GM23338 (cell line): ENCODE measurements around the gene ACOX3. TPM values are rescaled to one million over a fixed set of nuclear protein-coding genes. Genes with fewer than 3 reads are reported as not detected.

Source experiments
- ATAC-seq: fragments of 200-7000 bp; cut with Tn5 transposase; 3 replicates; pipeline ENCODE4 v1.9.1; 2020
- DNase-seq: peaks from one replicate; pipeline ENCODE4 v3.0.0-alpha.2; 2015; ENCODE audit warnings: low spot score
- H2AFZ ChIP-seq: fragments of 200-600 bp; sonication (generic); 2 replicates; pipeline ENCODE4 v1.8.0; 2016; ENCODE audit warnings: antibody characterized with exemption, mild to moderate bottlenecking, moderate library complexity
- H3F3A ChIP-seq: fragments of 200-600 bp; sonication (generic); replicated peaks from 2 replicates; pipeline ENCODE4 v1.8.0; 2017; ENCODE audit warnings: antibody characterized with exemption, mixed run types, low read depth
- H3K27ac ChIP-seq: fragments of 200-600 bp; sonication (generic); 2 replicates; pipeline ENCODE4 v1.6.1; 2016; ENCODE audit warnings: low read depth
- H3K27me3 ChIP-seq: fragments of 200-600 bp; sonication (generic); 2 replicates; pipeline ENCODE4 v1.8.0; 2016; ENCODE audit warnings: mild to moderate bottlenecking, mixed run types, moderate library complexity; ENCODE audit not compliant: insufficient read depth
- H3K36me3 ChIP-seq: fragments of 200-600 bp; sonication (generic); 2 replicates; pipeline ENCODE4 v1.8.0; 2016; ENCODE audit warnings: mild to moderate bottlenecking; ENCODE audit not compliant: insufficient read depth
- H3K4me1 ChIP-seq: fragments of 200-600 bp; sonication (generic); 2 replicates; pipeline ENCODE4 v1.8.0; 2016; ENCODE audit warnings: mild to moderate bottlenecking, moderate library complexity; ENCODE audit not compliant: insufficient read depth
- H3K4me2 ChIP-seq: fragments of 200-600 bp; sonication (generic); 2 replicates; pipeline ENCODE4 v1.7.1; 2017; ENCODE audit warnings: mixed run types
- H3K4me3 ChIP-seq: fragments of 200-600 bp; sonication (generic); 2 replicates; pipeline ENCODE4 v1.6.1; 2016; ENCODE audit warnings: mixed run types
- H3K79me2 ChIP-seq: fragments of 200-600 bp; sonication (generic); replicated peaks from 2 replicates; pipeline ENCODE4 v1.8.0; 2017; ENCODE audit warnings: mild to moderate bottlenecking; ENCODE audit not compliant: insufficient read depth
- H3K9me2 ChIP-seq: fragments of 200-600 bp; sonication (generic); 2 replicates; pipeline ENCODE4 v1.8.0; 2017; ENCODE audit not compliant: insufficient read depth
- H4K20me1 ChIP-seq: fragments of 200-600 bp; sonication (generic); replicated peaks from 2 replicates; pipeline ENCODE4 v1.8.0; 2017; ENCODE audit warnings: mild to moderate bottlenecking; ENCODE audit not compliant: insufficient read depth
- H3K27ac Mint-ChIP-seq: 2 replicates; pipeline ENCODE4 v1.8.0; 2020; ENCODE audit warnings: inconsistent platforms, mild to moderate bottlenecking, moderate library complexity, mixed read lengths
- H3K27me3 Mint-ChIP-seq: 3 replicates; pipeline ENCODE4 v1.8.0; 2022; ENCODE audit warnings: low read depth, mild to moderate bottlenecking, moderate library complexity, mixed read lengths, inconsistent platforms; ENCODE audit not compliant: insufficient read depth, poor library complexity
- H3K36me3 Mint-ChIP-seq: 3 replicates; pipeline ENCODE4 v1.8.0; 2021; ENCODE audit warnings: low read depth, mild to moderate bottlenecking, inconsistent platforms, moderate library complexity, mixed read lengths
- H3K4me1 Mint-ChIP-seq: 3 replicates; pipeline ENCODE4 v1.8.0; 2020; ENCODE audit warnings: mild to moderate bottlenecking, inconsistent platforms, mixed read lengths
- H3K4me3 Mint-ChIP-seq: 3 replicates; pipeline ENCODE4 v1.8.0; 2021; ENCODE audit warnings: moderate library complexity, mild to moderate bottlenecking, inconsistent platforms, mixed read lengths
- H3K9me3 Mint-ChIP-seq: 3 replicates; pipeline ENCODE4 v1.8.0; 2020; ENCODE audit warnings: moderate library complexity, mild to moderate bottlenecking, inconsistent platforms, mixed read lengths
- CREB1 ChIP-seq: fragments of 250-450 bp; sonication (Bioruptor Pico); IDR thresholded peaks from 2 replicates; pipeline ENCODE4 v1.5.0; 2020; ENCODE audit warnings: low read depth, mild to moderate bottlenecking, moderate library complexity
- EZH2 ChIP-seq: fragments of 200-600 bp; sonication (generic); IDR thresholded peaks from one replicate; pipeline ENCODE4 v1.8.0; 2017; ENCODE audit warnings: antibody characterized with exemption, mild to moderate bottlenecking, low read depth; ENCODE audit not compliant: unreplicated experiment
- EZH2phosphoT487 ChIP-seq: fragments of 200-600 bp; sonication (generic); IDR thresholded peaks from one replicate; pipeline ENCODE4 v1.8.1; 2018; ENCODE audit warnings: antibody characterized with exemption; ENCODE audit not compliant: unreplicated experiment
- JUNB ChIP-seq: IDR thresholded peaks from one replicate; pipeline ENCODE4 v1.6.1; 2016; ENCODE audit warnings: antibody characterized with exemption; ENCODE audit not compliant: unreplicated experiment
- NANOG ChIP-seq: IDR thresholded peaks from 2 replicates; pipeline ENCODE4 v1.6.1; 2016; ENCODE audit warnings: antibody characterized with exemption, borderline replicate concordance
- POLR2AphosphoS5 ChIP-seq: IDR thresholded peaks from 2 replicates; pipeline ENCODE4 v1.6.1; 2016; ENCODE audit warnings: antibody characterized with exemption, low read depth
- STAT1 ChIP-seq: IDR thresholded peaks from one replicate; pipeline ENCODE4 v1.6.1; 2016; ENCODE audit warnings: antibody characterized with exemption; ENCODE audit not compliant: unreplicated experiment
- ZNF114 ChIP-seq: fragments of 250-450 bp; sonication (Bioruptor Pico); IDR thresholded peaks from 2 replicates; pipeline ENCODE4 v1.5.0; 2020; ENCODE audit warnings: mild to moderate bottlenecking, moderate library complexity
- ZNF331 ChIP-seq: fragments of 250-450 bp; sonication (Bioruptor Pico); IDR thresholded peaks from 2 replicates; pipeline ENCODE4 v1.5.0; 2020; ENCODE audit warnings: low read depth, mild to moderate bottlenecking, moderate library complexity
- polyA plus RNA-seq: library from polyadenylated mRNA; unstranded; fragments of >200 nt; fragmentation: Nextera tagmentation; extraction: Ambion mirVana; gene quantifications from 2 replicates; pipeline ENCODE4 v1.2.1, GENCODE V29; 2016
- total RNA-seq: library from RNA; depleted of rRNA; stranded (reverse); fragments of >200 nt; shearing (Covaris generic); gene quantifications from 2 replicates; pipeline ENCODE4 v1.2.3, GENCODE V29; 2014
- TF ChIP-seq, protein P1 (sequence below): IDR thresholded peaks from 2 replicates; pipeline ENCODE4 v1.6.1; 2016; ENCODE audit warnings: antibody characterized with exemption
- TF ChIP-seq, protein P2 (sequence below), 2 experiments: fragments of 200-600 bp in 1 of 2; sonication (generic) in 1 of 2; conservative IDR thresholded peaks; 2 replicates each; pipeline versions ENCODE4 v1.5.1 to v1.6.1; 2016 to 2017; ENCODE audit warnings: antibody characterized with exemption in 2 of 2, low read depth in 2 of 2, mild to moderate bottlenecking in 2 of 2, moderate library complexity in 1 of 2
- TF ChIP-seq, protein P3 (sequence below): IDR thresholded peaks from one replicate; pipeline ENCODE4 v1.6.1; 2018; ENCODE audit warnings: antibody characterized with exemption; ENCODE audit not compliant: unreplicated experiment
- TF ChIP-seq, protein P4 (sequence below): fragments of 250-450 bp; sonication (Bioruptor Pico); IDR thresholded peaks from 2 replicates; pipeline ENCODE4 v1.5.0; 2020; ENCODE audit warnings: mild to moderate bottlenecking, moderate library complexity

The ACOX3 gene
- total and polyA plus RNA-seq, 2 experiments from 2014 or later: 6.4 to 17.2 TPM

DNA sequence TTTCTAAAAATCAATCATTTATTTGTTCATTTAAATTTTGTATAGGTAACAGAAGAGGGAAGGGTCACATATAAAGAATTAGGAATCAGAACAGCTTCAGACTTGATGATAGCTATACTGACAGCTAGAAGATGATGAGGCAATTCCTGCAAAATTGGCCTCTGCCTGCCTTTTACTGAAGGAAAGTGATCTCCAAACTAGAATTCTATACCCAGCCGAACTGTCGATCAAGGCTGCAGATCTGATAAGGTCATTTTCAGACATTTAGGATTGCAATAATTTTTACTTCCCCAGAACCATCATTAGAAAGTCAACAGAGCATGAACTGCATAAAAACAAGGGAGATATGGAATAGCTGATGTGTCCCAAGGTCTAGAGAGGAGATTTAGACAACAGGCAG is 104.7 kb downstream of the ACOX3 start:
- Mint-ChIP-seq H3K4me3 (no peak overlapping the region), H3K9me3 (peaks cover 10% of the 10 kb centered on the region), H3K36me3 (no peaks in the 10 kb centered on the region; the same call in 2 of the 3 replicates), H3K27me3 (no peaks in the 10 kb centered on the region), H3K27ac (no peak overlapping the region), H3K4me1 (no peaks in the 10 kb centered on the region; the same call in 2 of the 3 replicates)
- H3K4me3 ChIP-seq: no peak overlapping the region
- TF ChIP-seq ZNF331 (CRISPR knock-in tag) (no peak), STAT1 (no peak), NANOG (no peak), POLR2AphosphoS5 (no peak), EZH2 (no peak), JUNB (no peak), EZH2phosphoT487 (no peak), CREB1 (CRISPR knock-in tag) (no peak), ZNF114 (CRISPR knock-in tag) (no peak)
- TF ChIP-seq, protein P1, sequence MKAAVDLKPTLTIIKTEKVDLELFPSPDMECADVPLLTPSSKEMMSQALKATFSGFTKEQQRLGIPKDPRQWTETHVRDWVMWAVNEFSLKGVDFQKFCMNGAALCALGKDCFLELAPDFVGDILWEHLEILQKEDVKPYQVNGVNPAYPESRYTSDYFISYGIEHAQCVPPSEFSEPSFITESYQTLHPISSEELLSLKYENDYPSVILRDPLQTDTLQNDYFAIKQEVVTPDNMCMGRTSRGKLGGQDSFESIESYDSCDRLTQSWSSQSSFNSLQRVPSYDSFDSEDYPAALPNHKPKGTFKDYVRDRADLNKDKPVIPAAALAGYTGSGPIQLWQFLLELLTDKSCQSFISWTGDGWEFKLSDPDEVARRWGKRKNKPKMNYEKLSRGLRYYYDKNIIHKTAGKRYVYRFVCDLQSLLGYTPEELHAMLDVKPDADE: no peak
- TF ChIP-seq, protein P2, sequence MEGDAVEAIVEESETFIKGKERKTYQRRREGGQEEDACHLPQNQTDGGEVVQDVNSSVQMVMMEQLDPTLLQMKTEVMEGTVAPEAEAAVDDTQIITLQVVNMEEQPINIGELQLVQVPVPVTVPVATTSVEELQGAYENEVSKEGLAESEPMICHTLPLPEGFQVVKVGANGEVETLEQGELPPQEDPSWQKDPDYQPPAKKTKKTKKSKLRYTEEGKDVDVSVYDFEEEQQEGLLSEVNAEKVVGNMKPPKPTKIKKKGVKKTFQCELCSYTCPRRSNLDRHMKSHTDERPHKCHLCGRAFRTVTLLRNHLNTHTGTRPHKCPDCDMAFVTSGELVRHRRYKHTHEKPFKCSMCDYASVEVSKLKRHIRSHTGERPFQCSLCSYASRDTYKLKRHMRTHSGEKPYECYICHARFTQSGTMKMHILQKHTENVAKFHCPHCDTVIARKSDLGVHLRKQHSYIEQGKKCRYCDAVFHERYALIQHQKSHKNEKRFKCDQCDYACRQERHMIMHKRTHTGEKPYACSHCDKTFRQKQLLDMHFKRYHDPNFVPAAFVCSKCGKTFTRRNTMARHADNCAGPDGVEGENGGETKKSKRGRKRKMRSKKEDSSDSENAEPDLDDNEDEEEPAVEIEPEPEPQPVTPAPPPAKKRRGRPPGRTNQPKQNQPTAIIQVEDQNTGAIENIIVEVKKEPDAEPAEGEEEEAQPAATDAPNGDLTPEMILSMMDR (conservative IDR thresholded peaks at IDR 0.05; ENCODE audit: low read depth in 2 of 2): no peak
- TF ChIP-seq, protein P3, sequence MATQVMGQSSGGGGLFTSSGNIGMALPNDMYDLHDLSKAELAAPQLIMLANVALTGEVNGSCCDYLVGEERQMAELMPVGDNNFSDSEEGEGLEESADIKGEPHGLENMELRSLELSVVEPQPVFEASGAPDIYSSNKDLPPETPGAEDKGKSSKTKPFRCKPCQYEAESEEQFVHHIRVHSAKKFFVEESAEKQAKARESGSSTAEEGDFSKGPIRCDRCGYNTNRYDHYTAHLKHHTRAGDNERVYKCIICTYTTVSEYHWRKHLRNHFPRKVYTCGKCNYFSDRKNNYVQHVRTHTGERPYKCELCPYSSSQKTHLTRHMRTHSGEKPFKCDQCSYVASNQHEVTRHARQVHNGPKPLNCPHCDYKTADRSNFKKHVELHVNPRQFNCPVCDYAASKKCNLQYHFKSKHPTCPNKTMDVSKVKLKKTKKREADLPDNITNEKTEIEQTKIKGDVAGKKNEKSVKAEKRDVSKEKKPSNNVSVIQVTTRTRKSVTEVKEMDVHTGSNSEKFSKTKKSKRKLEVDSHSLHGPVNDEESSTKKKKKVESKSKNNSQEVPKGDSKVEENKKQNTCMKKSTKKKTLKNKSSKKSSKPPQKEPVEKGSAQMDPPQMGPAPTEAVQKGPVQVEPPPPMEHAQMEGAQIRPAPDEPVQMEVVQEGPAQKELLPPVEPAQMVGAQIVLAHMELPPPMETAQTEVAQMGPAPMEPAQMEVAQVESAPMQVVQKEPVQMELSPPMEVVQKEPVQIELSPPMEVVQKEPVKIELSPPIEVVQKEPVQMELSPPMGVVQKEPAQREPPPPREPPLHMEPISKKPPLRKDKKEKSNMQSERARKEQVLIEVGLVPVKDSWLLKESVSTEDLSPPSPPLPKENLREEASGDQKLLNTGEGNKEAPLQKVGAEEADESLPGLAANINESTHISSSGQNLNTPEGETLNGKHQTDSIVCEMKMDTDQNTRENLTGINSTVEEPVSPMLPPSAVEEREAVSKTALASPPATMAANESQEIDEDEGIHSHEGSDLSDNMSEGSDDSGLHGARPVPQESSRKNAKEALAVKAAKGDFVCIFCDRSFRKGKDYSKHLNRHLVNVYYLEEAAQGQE: no peak
- TF ChIP-seq, protein P4, sequence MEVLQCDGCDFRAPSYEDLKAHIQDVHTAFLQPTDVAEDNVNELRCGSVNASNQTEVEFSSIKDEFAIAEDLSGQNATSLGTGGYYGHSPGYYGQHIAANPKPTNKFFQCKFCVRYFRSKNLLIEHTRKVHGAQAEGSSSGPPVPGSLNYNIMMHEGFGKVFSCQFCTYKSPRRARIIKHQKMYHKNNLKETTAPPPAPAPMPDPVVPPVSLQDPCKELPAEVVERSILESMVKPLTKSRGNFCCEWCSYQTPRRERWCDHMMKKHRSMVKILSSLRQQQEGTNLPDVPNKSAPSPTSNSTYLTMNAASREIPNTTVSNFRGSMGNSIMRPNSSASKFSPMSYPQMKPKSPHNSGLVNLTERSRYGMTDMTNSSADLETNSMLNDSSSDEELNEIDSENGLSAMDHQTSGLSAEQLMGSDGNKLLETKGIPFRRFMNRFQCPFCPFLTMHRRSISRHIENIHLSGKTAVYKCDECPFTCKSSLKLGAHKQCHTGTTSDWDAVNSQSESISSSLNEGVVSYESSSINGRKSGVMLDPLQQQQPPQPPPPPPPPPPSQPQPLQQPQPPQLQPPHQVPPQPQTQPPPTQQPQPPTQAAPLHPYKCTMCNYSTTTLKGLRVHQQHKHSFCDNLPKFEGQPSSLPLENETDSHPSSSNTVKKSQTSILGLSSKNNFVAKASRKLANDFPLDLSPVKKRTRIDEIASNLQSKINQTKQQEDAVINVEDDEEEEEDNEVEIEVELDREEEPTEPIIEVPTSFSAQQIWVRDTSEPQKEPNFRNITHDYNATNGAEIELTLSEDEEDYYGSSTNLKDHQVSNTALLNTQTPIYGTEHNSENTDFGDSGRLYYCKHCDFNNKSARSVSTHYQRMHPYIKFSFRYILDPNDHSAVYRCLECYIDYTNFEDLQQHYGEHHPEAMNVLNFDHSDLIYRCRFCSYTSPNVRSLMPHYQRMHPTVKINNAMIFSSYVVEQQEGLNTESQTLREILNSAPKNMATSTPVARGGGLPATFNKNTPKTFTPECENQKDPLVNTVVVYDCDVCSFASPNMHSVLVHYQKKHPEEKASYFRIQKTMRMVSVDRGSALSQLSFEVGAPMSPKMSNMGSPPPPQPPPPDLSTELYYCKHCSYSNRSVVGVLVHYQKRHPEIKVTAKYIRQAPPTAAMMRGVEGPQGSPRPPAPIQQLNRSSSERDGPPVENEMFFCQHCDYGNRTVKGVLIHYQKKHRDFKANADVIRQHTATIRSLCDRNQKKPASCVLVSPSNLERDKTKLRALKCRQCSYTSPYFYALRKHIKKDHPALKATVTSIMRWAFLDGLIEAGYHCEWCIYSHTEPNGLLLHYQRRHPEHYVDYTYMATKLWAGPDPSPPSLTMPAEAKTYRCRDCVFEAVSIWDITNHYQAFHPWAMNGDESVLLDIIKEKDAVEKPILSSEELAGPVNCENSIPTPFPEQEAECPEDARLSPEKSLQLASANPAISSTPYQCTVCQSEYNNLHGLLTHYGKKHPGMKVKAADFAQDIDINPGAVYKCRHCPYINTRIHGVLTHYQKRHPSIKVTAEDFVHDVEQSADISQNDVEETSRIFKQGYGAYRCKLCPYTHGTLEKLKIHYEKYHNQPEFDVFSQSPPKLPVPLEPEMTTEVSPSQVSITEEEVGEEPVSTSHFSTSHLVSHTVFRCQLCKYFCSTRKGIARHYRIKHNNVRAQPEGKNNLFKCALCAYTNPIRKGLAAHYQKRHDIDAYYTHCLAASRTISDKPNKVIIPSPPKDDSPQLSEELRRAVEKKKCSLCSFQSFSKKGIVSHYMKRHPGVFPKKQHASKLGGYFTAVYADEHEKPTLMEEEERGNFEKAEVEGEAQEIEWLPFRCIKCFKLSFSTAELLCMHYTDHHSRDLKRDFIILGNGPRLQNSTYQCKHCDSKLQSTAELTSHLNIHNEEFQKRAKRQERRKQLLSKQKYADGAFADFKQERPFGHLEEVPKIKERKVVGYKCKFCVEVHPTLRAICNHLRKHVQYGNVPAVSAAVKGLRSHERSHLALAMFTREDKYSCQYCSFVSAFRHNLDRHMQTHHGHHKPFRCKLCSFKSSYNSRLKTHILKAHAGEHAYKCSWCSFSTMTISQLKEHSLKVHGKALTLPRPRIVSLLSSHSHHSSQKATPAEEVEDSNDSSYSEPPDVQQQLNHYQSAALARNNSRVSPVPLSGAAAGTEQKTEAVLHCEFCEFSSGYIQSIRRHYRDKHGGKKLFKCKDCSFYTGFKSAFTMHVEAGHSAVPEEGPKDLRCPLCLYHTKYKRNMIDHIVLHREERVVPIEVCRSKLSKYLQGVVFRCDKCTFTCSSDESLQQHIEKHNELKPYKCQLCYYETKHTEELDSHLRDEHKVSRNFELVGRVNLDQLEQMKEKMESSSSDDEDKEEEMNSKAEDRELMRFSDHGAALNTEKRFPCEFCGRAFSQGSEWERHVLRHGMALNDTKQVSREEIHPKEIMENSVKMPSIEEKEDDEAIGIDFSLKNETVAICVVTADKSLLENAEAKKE (CRISPR knock-in tag): no peak
- no peak for DNase-seq
- H3K36me3 ChIP-seq: no peaks in the 10 kb centered on the region
- no peaks in the 10 kb centered on the region for H3K4me1 ChIP-seq
- H3K27me3 ChIP-seq: no peaks in the 10 kb centered on the region
- H4K20me1 ChIP-seq: no peaks in the 10 kb centered on the region
- ATAC-seq: no peak
- H3F3A ChIP-seq: no peaks in the 10 kb centered on the region
- H2AFZ ChIP-seq: no peak overlapping the region
- H3K79me2 ChIP-seq: no peaks in the 10 kb centered on the region
- no peak overlapping the region for H3K27ac ChIP-seq
- H3K4me2 ChIP-seq: no peak overlapping the region
- H3K9me2 ChIP-seq: no peaks in the 10 kb centered on the region
